HK-2 (cell line): ENCODE data around the gene KRTAP20-3.

Experiments used
- DNase-seq: peaks from one replicate; pipeline ENCODE4 v3.0.0-alpha.2; 2018; ENCODE audit not compliant: unreplicated experiment

KRTAP20-3 gene

GRCh38 chr21:30680586-30680985 lies 37.9 kb downstream of the KRTAP20-3 start:
- DNase-seq = no peak

GRCh38 chr21:30684506-30684905 lies 41.8 kb downstream of the KRTAP20-3 start:
- DNase-seq = no peak

GRCh38 chr21:30689822-30690221 lies 47.2 kb downstream of the KRTAP20-3 start:
- no peak for DNase-seq
